ENCODE measurements around the gene USP53.
"Not testable (repeated sequence)": the region's sequence is repeated elsewhere in the genome, so short reads cannot be mapped to it uniquely, and the experiment has no call there.

Gene USP53

GRCh38 chr4:119266153-119266552 is 53.6 kb downstream of the USP53 start:
- Histone ChIP-seq H3F3A (ENCODE audit: control insufficient read depth, insufficient read depth) (peaks cover 14% of the 10 kb centered on the region), H3K79me2 (ENCODE audit: control insufficient read depth, low read length) (peaks cover 8% of the 10 kb centered on the region), H3K4me1 (ENCODE audit: control insufficient read depth, low read length) (no peaks in the 10 kb centered on the region), H3K36me3 (ENCODE audit: control insufficient read depth, low read length) (peaks cover 92% of the 10 kb centered on the region), H4K20me1 (ENCODE audit: control insufficient read depth, insufficient read depth, low read depth, low read length) (no peaks in the 10 kb centered on the region), H3K27ac (ENCODE audit: low read depth, low read length) (no peak overlapping the region), H3K27me3 (ENCODE audit: control insufficient read depth, low read length) (no peaks in the 10 kb centered on the region), H3K9me3 (ENCODE audit: control insufficient read depth, insufficient read depth, low read length) (no peaks in the 10 kb centered on the region), H3K4me2 (ENCODE audit: low read length) (no peak overlapping the region), H3K4me3 (ENCODE audit: low read length) (no peak overlapping the region), H3K9me2 (replicated peaks; ENCODE audit: control insufficient read depth, low read length) (no peaks in the 10 kb centered on the region)
- TF ChIP-seq EZH2phosphoT487 (IDR thresholded peaks at IDR 0.05; ENCODE audit: borderline replicate concordance, low read length) (no peak), CTCF (IDR thresholded peaks at IDR 0.05; ENCODE audit: low read depth, low read length, poor library complexity, severe bottlenecking) (no peak)

- Histone ChIP-seq H3K9me3 (ENCODE audit: control insufficient read depth, insufficient read depth, low read length) (no peaks in the 10 kb centered on the region), H3K27ac (ENCODE audit: low read depth, low read length) (no peak overlapping the region), H3K4me3 (ENCODE audit: low read length) (no peak overlapping the region), H3K9me2 (replicated peaks; ENCODE audit: control insufficient read depth, low read length) (no peaks in the 10 kb centered on the region), H3K36me3 (ENCODE audit: control insufficient read depth, low read length) (peaks cover 93% of the 10 kb centered on the region), H3K4me1 (ENCODE audit: control insufficient read depth, low read length) (peaks cover 5% of the 10 kb centered on the region), H3F3A (ENCODE audit: control insufficient read depth, insufficient read depth) (peaks cover 14% of the 10 kb centered on the region), H3K4me2 (ENCODE audit: low read length) (no peak overlapping the region), H3K27me3 (ENCODE audit: control insufficient read depth, low read length) (no peaks in the 10 kb centered on the region), H3K79me2 (ENCODE audit: control insufficient read depth, low read length) (peaks cover 30% of the 10 kb centered on the region), H4K20me1 (ENCODE audit: control insufficient read depth, insufficient read depth, low read depth, low read length) (no peaks in the 10 kb centered on the region)
- no peak for TF ChIP-seq EZH2phosphoT487 (IDR thresholded peaks at IDR 0.05; ENCODE audit: borderline replicate concordance, low read length)
- TF ChIP-seq CTCF (IDR thresholded peaks at IDR 0.05; ENCODE audit: low read depth, low read length, poor library complexity, severe bottlenecking), result no peak
These were observed 56.0 kb downstream of the USP53 start for GRCh38 chr4:119268466-119268865.

- Histone ChIP-seq H3K4me2 (ENCODE audit: low read length) (no peak overlapping the region), H3K79me2 (ENCODE audit: control insufficient read depth, low read length) (peaks cover 30% of the 10 kb centered on the region), H4K20me1 (ENCODE audit: control insufficient read depth, insufficient read depth, low read depth, low read length) (no peaks in the 10 kb centered on the region), H3K27ac (ENCODE audit: low read depth, low read length) (no peak overlapping the region), H3K4me3 (ENCODE audit: low read length) (no peak overlapping the region), H3K27me3 (ENCODE audit: control insufficient read depth, low read length) (no peaks in the 10 kb centered on the region), H3K4me1 (ENCODE audit: control insufficient read depth, low read length) (peaks cover 5% of the 10 kb centered on the region), H3F3A (ENCODE audit: control insufficient read depth, insufficient read depth) (peaks cover 9% of the 10 kb centered on the region), H3K36me3 (ENCODE audit: control insufficient read depth, low read length) (peaks cover 65% of the 10 kb centered on the region), H3K9me2 (replicated peaks; ENCODE audit: control insufficient read depth, low read length) (no peaks in the 10 kb centered on the region), H3K9me3 (ENCODE audit: control insufficient read depth, insufficient read depth, low read length) (no peaks in the 10 kb centered on the region)
- TF ChIP-seq CTCF (IDR thresholded peaks at IDR 0.05; ENCODE audit: low read depth, low read length, poor library complexity, severe bottlenecking), result no peak
- no peak for TF ChIP-seq EZH2phosphoT487 (IDR thresholded peaks at IDR 0.05; ENCODE audit: borderline replicate concordance, low read length)
These were observed 59.0 kb downstream of the USP53 start for GRCh38 chr4:119271361-119272085.

- H3K27ac ChIP-seq (ENCODE audit: low read depth, low read length); H3K9me2 ChIP-seq (replicated peaks; ENCODE audit: control insufficient read depth, low read length); H4K20me1 ChIP-seq (ENCODE audit: control insufficient read depth, insufficient read depth, low read depth, low read length); H3K4me3 ChIP-seq (ENCODE audit: low read length); H3F3A ChIP-seq (ENCODE audit: control insufficient read depth, insufficient read depth); H3K9me3 ChIP-seq (ENCODE audit: control insufficient read depth, insufficient read depth, low read length); H3K4me2 ChIP-seq (ENCODE audit: low read length); H3K27me3 ChIP-seq (ENCODE audit: control insufficient read depth, low read length): not testable (repeated sequence)
- Histone ChIP-seq H3K36me3 (ENCODE audit: control insufficient read depth, low read length) (peaks cover 44% of the 10 kb centered on the region), H3K79me2 (ENCODE audit: control insufficient read depth, low read length) (peaks cover 45% of the 10 kb centered on the region), H3K4me1 (ENCODE audit: control insufficient read depth, low read length) (peaks cover 44% of the 10 kb centered on the region)
These were observed 67.0 kb downstream of the USP53 start for GRCh38 chr4:119279541-119279940.

- not testable (repeated sequence) for H3K9me3 ChIP-seq (ENCODE audit: control insufficient read depth, insufficient read depth, low read length); H4K20me1 ChIP-seq (ENCODE audit: control insufficient read depth, insufficient read depth, low read depth, low read length); H3K27me3 ChIP-seq (ENCODE audit: control insufficient read depth, low read length); H3K4me3 ChIP-seq (ENCODE audit: low read length); H3K9me2 ChIP-seq (replicated peaks; ENCODE audit: control insufficient read depth, low read length); H3K4me2 ChIP-seq (ENCODE audit: low read length); H3K27ac ChIP-seq (ENCODE audit: low read depth, low read length)
- Histone ChIP-seq H3K79me2 (ENCODE audit: control insufficient read depth, low read length) (peaks cover 49% of the 10 kb centered on the region), H3K4me1 (ENCODE audit: control insufficient read depth, low read length) (peaks cover 48% of the 10 kb centered on the region), H3F3A (ENCODE audit: control insufficient read depth, insufficient read depth) (peaks cover 12% of the 10 kb centered on the region), H3K36me3 (ENCODE audit: control insufficient read depth, low read length) (peaks cover 48% of the 10 kb centered on the region)
These were observed 67.4 kb downstream of the USP53 start for GRCh38 chr4:119279945-119280344.
